ENCODE results near the gene MEF2A.
"Not testable (repeated sequence)": the region's sequence is repeated elsewhere in the genome, so short reads cannot be mapped to it uniquely, and the experiment has no call there.

MEF2A gene

GRCh38 chr15:99738021-99738847, 172.4 kb downstream of the MEF2A start:
- H3K27me3 Mint-ChIP-seq = no peaks in the 10 kb centered on the region
- H3K4me1 Mint-ChIP-seq = peaks cover 15% of the 10 kb centered on the region
- ATAC-seq (no peak), DNase-seq (no peak)
- no peak overlapping the region for H3K4me3 Mint-ChIP-seq
- H3K27ac Mint-ChIP-seq = no peak overlapping the region
- H3K36me3 Mint-ChIP-seq (ENCODE audit: low read depth) = no peaks in the 10 kb centered on the region
- H3K9me3 Mint-ChIP-seq = peaks cover 5% of the 10 kb centered on the region

GRCh38 chr15:99741835-99742234, 176.1 kb downstream of the MEF2A start:
- H3K27me3 Mint-ChIP-seq = peaks cover 4% of the 10 kb centered on the region
- no peak for ATAC-seq
- no peak overlapping the region for H3K27ac Mint-ChIP-seq
- no peak overlapping the region for H3K4me3 Mint-ChIP-seq
- H3K4me1 Mint-ChIP-seq = no peaks in the 10 kb centered on the region
- H3K36me3 Mint-ChIP-seq (ENCODE audit: low read depth) = no peaks in the 10 kb centered on the region
- peaks cover 5% of the 10 kb centered on the region for H3K9me3 Mint-ChIP-seq
- no peak for DNase-seq

GRCh38 chr15:99744142-99744541, 178.4 kb downstream of the MEF2A start:
- peaks cover 4% of the 10 kb centered on the region for H3K27me3 Mint-ChIP-seq
- no peak for DNase-seq
- no peaks in the 10 kb centered on the region for H3K36me3 Mint-ChIP-seq (ENCODE audit: low read depth)
- H3K4me3 Mint-ChIP-seq = no peak overlapping the region
- no peak for ATAC-seq
- no peaks in the 10 kb centered on the region for H3K4me1 Mint-ChIP-seq
- H3K9me3 Mint-ChIP-seq = no peaks in the 10 kb centered on the region
- H3K27ac Mint-ChIP-seq = no peak overlapping the region

- Mint-ChIP-seq H3K27me3 (peaks cover 4% of the 10 kb centered on the region), H3K4me1 (no peaks in the 10 kb centered on the region), H3K4me3 (no peak overlapping the region), H3K9me3 (no peaks in the 10 kb centered on the region), H3K27ac (no peak overlapping the region), H3K36me3 (ENCODE audit: low read depth) (no peaks in the 10 kb centered on the region)
- no peak for ATAC-seq
- DNase-seq = no peak
Measured at GRCh38 chr15:99745370-99746086, 179.7 kb downstream of the MEF2A start.

- ATAC-seq = no peak
- peaks cover 4% of the 10 kb centered on the region for H3K27me3 Mint-ChIP-seq
- H3K4me3 Mint-ChIP-seq = no peak overlapping the region
- no peak overlapping the region for H3K27ac Mint-ChIP-seq
- no peak for DNase-seq
- no peaks in the 10 kb centered on the region for H3K36me3 Mint-ChIP-seq (ENCODE audit: low read depth)
- no peaks in the 10 kb centered on the region for H3K9me3 Mint-ChIP-seq
- H3K4me1 Mint-ChIP-seq = no peaks in the 10 kb centered on the region
Measured at GRCh38 chr15:99749386-99749785, 183.6 kb downstream of the MEF2A start.

- DNase-seq; H3K27me3 Mint-ChIP-seq; H3K4me1 Mint-ChIP-seq; H3K36me3 Mint-ChIP-seq (ENCODE audit: low read depth); H3K27ac Mint-ChIP-seq; ATAC-seq; H3K4me3 Mint-ChIP-seq; H3K9me3 Mint-ChIP-seq: not testable (repeated sequence)
Measured at GRCh38 chr15:99750326-99750725, 184.5 kb downstream of the MEF2A start.

- no peaks in the 10 kb centered on the region for H3K4me1 Mint-ChIP-seq
Measured at GRCh38 chr15:99752556-99752955, 186.8 kb downstream of the MEF2A start.

GRCh38 chr15:99753066-99753465, 187.3 kb downstream of the MEF2A start:
- Mint-ChIP-seq H3K27me3 (no peaks in the 10 kb centered on the region), H3K27ac (no peak overlapping the region), H3K4me3 (no peak overlapping the region), H3K4me1 (no peaks in the 10 kb centered on the region), H3K36me3 (ENCODE audit: low read depth) (no peaks in the 10 kb centered on the region), H3K9me3 (no peaks in the 10 kb centered on the region)
- no peak for ATAC-seq
- DNase-seq = no peak

More at GRCh38 chr15:99752556-99752955, 186.8 kb downstream of the MEF2A start:
- Mint-ChIP-seq H3K9me3 (no peaks in the 10 kb centered on the region), H3K27me3 (no peaks in the 10 kb centered on the region), H3K27ac (no peak overlapping the region), H3K4me3 (no peak overlapping the region), H3K36me3 (ENCODE audit: low read depth) (no peaks in the 10 kb centered on the region)
- DNase-seq (no peak), ATAC-seq (no peak)

GRCh38 chr15:99755692-99756409, 190.1 kb downstream of the MEF2A start:
- Mint-ChIP-seq H3K27me3 (no peaks in the 10 kb centered on the region), H3K27ac (no peak overlapping the region), H3K9me3 (no peaks in the 10 kb centered on the region), H3K4me1 (no peaks in the 10 kb centered on the region), H3K4me3 (no peak overlapping the region), H3K36me3 (ENCODE audit: low read depth) (no peaks in the 10 kb centered on the region)
- DNase-seq = peak; percentile 24
- ATAC-seq = peak; percentile 84

GRCh38 chr15:99762288-99762687, 196.5 kb downstream of the MEF2A start:
- no peaks in the 10 kb centered on the region for H3K36me3 Mint-ChIP-seq (ENCODE audit: low read depth)
- no peaks in the 10 kb centered on the region for H3K9me3 Mint-ChIP-seq
- no peak overlapping the region for H3K4me3 Mint-ChIP-seq
- H3K27me3 Mint-ChIP-seq = peaks cover 4% of the 10 kb centered on the region
- ATAC-seq = no peak
- no peaks in the 10 kb centered on the region for H3K4me1 Mint-ChIP-seq
- no peak for DNase-seq
- no peak overlapping the region for H3K27ac Mint-ChIP-seq

GRCh38 chr15:99763827-99764226, 198.0 kb downstream of the MEF2A start:
- no peak overlapping the region for H3K27ac Mint-ChIP-seq
- peaks cover 4% of the 10 kb centered on the region for H3K27me3 Mint-ChIP-seq
- H3K9me3 Mint-ChIP-seq = no peaks in the 10 kb centered on the region
- H3K4me1 Mint-ChIP-seq = no peaks in the 10 kb centered on the region
- ATAC-seq (no peak), DNase-seq (no peak)
- H3K36me3 Mint-ChIP-seq (ENCODE audit: low read depth) = no peaks in the 10 kb centered on the region
- H3K4me3 Mint-ChIP-seq = no peak overlapping the region

- H3K9me3 Mint-ChIP-seq = no peaks in the 10 kb centered on the region
- H3K4me3 Mint-ChIP-seq = no peak overlapping the region
- peaks cover 4% of the 10 kb centered on the region for H3K27me3 Mint-ChIP-seq
- no peaks in the 10 kb centered on the region for H3K36me3 Mint-ChIP-seq (ENCODE audit: low read depth)
- ATAC-seq (no peak), DNase-seq (no peak)
- H3K27ac Mint-ChIP-seq = no peak overlapping the region
- H3K4me1 Mint-ChIP-seq = no peaks in the 10 kb centered on the region
Measured at GRCh38 chr15:99764522-99764921, 198.7 kb downstream of the MEF2A start.

Data from activated naive CD8-positive, alpha-beta T cell treated with anti-CD3 and anti-CD28 coated beads, Interleukin-2, amount 50 U/mL, for 24 hours (primary cell).